Stimulated activated CD8-positive, alpha-beta memory T cell treated with anti-CD3 and anti-CD28 coated beads, Interleukin-12 subunit alpha, Interleukin-12 subunit beta, amount 100 ng/mL, for 4 hours (primary cell): ENCODE results near the gene MYO1D.
"Not testable (repeated sequence)": the region's sequence is repeated elsewhere in the genome, so short reads cannot be mapped to it uniquely, and the experiment has no call there.

Experiments used
- DNase-seq: peaks from one replicate; pipeline ENCODE4 v3.0.0-alpha.2; 2020; ENCODE audit warnings: low read depth

MYO1D gene

DNA sequence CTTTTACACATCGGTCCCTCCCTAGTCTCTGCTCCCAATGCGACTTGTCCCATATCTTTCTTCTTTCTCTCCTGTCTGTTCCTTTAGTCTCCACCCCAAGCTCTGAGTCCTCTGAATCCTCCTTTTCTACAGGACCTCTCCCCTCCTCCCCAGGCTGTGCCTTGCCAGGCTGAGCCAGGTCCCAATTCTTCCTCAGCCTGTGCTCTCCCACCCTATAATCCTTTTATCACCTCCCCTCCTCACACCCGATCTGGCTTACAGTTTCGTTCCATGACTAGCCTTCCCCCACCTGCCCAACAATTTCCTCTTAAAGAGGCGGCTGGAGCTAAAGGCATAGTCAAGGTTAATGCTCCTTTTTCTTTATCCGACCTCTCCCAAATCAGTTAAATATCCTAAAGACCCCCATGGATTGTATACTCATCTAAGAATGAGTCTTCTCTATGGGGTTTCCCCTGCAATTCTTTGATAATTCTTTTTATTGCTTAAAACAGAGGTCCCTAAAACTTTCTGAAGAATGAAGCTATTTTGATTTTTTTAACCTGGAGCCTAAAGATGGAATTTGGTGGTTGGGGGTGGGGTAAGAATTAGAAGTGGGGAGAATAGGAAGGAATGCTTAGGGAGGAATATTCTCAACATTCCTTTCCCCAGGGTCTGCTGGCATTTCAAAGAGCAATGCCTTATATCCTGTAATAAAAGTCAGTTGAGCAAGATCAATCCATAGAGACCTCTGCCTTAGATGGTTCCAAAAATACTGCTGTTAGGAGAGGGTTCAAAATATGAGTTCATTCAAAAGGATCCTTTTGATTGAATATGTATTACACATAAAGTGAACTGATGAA, 102.8 kb downstream of the MYO1D start:
- no peak for DNase-seq

DNA sequence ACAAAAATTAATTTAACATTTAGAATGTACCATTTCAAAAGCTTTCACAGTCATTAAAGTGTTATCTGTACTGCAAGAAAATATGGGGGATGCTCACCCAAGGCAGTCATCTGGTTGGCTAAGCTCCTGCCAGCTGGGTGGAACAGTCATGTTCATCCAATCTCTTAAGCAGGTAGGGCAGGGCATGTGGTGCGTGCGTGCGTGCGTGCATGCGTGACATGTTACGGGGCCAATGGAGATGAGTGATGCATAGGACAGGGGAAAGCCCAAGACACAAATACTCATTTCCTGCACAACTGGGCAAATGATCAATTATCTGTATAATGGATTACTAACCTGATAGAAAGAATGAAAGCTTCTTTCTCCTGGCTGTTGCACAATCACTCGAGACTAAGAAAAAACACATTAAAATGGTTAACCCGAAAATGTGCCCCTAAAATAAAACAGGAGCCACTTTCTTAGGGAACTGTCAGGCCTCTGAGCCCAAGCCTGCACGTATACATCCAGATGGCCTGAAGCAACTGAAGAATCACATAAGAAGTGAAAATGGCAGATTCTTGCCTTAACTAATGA, 104.4 kb downstream of the MYO1D start:
- DNase-seq = no peak

DNA sequence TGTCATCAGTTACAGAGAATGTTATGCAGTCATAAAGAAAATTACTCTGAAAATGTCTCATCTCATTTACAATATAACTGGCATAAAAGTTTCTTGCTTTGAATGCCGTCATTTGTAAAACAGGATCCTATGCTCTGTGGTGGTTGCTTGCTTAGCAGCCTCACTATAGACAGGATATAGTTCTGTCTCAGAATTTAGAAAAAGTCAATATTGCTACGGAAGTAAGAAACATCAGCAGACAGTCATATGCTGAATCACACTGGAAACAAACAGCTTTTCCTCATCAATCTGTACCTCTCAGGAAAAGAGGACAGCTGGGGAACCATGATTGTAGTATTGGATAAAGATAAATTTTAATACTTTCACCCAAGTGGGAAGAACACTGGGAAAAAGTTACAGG, 105.5 kb downstream of the MYO1D start:
- no peak for DNase-seq

DNA sequence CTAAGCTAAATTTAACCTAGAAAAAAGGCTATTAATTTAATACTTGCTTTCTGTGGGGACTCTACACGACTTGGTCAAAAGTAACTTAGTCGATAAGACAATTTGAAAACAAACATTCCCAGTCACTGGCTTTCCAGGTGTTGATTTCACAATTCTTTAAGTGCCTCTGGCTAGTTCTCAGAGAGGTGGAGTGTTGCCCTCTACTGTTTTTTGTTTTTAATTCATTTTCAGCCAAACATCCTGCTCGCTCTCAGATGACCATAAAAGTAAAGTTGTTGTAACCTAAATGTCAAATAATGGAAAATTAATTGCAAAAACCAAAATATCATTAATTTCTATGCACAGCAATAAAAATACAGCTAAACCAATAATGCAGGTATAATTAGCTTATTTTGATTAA, 107.1 kb downstream of the MYO1D start:
- DNase-seq = no peak

DNA sequence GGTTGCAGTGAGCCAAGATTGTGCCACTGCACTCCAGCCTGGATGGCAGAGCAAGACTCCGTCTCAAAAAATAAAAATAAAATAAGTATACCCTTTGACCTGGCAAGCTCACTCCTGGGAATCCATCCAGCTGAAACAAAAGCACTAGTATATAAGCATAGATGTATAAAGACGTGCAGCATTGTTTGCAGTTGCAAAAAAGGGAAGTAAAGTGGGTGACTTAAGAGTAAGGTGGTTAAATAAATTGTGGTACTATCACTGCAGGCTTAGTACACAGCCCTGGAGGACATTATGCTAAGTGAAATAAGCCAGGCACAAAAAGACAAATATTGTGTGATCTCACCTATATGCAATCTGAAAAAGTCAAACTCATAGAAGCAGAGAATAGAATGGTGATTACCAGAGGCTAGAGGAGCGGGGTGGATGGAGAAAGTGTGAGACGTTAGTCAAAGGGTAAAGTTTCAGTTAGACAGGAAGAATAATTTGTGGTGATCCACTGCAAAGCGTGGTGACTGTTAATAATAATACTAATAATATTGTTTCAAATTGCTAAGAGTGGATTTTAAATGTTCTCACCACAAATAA, 113.0 kb downstream of the MYO1D start:
- no peak for DNase-seq

DNA sequence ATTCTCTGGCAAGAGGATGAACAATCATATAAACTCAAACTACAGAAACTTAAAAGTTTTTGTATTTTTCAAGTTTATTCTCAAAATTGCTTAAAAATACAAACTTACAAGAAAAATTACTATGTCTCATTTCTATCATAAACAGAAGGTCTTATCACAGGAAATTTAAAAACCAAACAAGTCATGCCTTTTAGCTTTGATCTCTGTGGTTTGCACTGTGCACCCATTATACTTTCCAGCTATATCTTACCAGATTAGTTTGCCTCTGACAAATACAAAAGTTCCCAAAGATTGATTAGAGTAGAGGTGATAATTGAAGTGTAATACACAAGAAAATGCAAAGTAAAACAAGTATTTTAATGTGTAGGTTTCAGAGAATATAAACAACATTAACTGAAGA, 117.4 kb downstream of the MYO1D start:
- DNase-seq = no peak

DNA sequence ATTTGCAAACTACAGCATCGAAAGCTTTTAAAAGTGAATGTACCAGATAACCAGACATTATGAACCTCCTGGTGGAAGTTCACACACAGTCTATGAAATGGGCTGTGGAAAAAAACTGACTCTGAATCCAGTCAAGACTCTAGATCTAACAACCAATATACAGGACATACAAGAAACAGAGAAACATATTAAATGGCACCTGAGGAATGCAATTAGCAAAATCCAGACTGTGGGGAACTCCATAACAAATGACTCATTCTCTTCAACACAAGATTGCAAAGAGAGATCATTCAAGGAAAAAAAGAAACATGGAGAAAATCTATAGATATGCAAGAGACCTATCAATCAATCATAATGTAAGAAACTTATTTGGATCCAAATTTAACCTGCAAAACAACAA, 119.0 kb downstream of the MYO1D start:
- DNase-seq = no peak

DNA sequence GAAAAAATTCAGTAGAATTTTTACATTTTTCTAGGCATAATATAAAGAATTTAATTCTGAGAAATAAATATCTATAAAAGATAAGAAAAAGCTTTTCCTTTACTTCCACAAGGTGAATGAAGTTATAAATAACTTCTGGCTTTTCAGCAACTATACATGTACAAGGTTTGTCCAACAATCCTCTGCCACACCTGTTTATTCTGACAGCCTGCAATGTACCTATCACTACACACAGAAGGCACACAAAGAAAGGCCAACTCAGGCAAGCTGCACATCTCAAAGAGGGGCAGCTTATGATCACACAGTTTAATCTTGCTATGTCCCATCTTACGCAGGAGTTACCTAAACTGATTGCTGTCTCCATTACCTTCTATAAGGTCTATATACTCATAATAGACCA, 120.2 kb downstream of the MYO1D start:
- DNase-seq = no peak

DNA sequence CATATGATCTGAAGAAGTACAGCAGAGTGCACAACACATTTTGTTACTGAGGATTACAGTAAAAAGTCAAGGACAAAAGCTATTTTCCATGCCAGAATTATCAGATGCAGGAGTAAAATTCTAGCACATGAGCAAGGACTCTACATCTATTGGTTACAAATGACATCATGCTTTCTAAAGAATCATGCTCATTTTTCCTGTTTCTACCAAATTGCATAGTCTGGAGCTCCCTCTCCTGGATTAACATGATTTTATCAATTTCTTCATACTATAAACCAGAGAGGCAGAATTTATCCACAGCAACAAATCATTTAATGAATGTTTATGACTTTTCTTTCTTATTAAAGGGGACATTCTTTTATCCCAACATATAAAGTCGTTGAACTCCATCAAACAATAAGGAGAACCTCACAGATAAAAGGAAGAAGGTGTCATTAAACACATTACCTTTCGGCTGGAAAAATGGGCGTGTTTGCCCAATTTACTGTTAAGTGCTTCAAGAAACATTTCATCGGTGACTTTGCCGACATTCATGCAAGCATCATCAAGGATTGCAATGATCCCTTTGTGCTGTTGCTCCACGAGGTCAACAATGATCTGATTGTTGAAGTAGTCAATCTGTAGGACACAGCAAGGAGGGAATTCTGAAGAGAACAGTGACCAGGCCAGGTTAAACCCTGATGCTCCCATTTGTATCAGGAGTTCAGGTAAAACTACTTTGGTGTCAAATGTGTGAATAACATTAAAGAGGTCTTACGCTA, 121.7 kb downstream of the MYO1D start:
- DNase-seq = no peak

DNA sequence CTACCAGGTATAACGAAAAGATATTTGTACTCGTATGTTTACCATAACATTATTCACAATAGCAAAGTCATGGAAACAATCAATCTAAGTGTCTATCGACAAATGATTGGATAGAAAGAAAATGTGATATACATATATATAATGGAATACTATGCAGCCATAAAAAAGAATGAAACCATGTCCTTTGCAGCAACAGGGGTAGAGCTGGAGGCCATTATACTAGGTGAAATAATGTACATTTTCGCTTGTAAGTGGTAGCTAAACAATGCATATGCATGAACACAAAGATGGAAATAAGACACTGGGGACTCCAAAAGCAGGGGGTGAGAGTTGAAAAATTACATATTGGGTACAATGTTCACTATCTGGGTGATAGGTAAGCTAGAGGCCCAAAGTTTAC, 124.0 kb downstream of the MYO1D start:
- DNase-seq = no peak

DNA sequence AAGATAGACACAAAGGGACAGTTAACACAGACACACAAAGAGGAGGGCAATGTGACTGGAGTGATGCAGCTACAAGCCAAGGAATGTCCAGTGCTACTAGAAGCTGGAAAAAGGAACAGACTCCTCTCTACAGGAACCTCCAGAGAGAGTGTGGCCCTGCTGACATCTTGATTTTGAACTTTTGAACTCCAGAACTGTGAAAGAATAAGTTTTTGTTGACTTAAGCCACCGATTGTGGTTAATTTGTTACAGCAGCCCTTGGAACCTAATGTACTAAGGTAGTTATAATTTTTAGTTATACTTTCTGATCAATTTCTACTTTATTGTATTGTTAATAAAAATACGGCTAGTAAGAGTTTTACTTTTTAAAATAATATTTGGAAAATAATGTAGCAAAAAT, 129.1 kb downstream of the MYO1D start:
- DNase-seq = no peak

DNA sequence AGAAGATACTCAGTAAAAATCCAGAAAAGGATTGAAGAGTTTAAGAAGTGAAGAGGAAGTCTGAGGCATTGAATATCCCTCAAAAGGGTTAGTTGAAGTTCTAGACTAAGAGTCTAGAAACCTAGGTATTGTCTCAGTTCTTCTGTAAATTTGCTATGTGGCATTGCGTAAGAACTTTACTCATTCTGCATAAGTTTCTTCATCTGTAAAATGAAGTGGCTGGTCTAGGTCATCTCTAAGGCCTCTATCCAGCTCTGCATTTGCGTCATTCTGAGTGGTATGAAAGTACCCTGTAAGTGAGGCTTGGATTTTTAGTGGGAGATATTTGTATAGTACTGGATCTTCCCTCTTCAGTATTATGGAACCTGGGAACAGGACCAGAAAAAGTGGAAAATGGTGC, 130.2 kb downstream of the MYO1D start:
- no peak for DNase-seq

DNA sequence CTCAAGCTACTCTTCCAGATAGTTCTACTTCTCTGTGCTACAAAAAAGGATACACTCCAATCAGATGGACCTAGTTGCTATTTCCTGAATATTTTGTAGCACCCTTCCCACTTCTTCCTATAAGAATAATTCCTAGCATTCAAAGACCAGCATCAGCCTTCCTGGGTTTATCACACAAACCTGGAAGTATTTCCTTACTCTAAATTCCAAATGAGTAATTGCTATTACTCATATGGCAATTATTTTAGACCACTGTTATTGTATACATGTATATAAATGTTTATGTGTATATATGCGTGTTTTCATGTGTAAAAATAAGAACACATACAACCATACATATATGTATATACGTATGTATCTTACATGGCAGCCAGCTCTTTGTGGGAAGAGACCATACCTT, 130.6 kb downstream of the MYO1D start:
- no peak for DNase-seq

DNA sequence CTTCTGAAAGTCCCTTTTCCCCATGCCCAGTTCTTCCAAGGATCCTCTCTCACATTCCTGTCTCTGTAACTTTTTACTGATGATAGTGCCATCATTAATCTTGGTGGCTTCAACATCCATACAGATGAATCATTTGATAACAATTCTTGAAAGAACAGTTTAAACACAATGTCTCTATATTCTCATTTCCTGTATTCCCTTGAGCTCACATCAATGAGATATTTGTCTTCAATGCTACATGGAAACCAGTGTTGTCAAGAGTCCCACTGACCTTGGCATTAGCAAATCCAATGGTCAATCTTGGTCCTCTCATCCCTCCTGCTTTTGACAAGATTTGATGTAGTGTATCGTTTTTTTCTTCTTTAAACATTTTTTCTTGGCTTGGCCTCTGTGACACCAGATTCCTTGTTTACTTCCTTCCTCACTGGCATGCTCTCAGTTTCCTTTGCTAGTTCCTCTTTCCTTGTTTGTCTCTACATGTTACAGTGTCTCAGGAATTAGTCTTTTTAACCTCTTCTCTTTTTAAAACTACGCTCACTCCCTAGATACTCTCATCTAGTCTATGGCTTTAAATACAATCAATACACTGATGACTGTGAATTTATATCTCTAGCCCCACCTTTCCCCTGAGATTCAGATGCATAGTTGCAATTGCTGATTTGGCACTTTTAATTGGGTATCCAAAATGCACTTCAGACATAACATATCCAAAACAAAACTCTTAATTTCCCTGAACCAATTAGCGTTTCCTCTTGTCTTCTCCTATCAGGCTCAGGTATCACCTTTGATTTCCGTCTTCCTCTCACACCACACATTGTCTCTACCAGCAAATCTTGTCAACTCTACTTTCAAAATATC, 134.0 kb downstream of the MYO1D start:
- DNase-seq = no peak

DNA sequence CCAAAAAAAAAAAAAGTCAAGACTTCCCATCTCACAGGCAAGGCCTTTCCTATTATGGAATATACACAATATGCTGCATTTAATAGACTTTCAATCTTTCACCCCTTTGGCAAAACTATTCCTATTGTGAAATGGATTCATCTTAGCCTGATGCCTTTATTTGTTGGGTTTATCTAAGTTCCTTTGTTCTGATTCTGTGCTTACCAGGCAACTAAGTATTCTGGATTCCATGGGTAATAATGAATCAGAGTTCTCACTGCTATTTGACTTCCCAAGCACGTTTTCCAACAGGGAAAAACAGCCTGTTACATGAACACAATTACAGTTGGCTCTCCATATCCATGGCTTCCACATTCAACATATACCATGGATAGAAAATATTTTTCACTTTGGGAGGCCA, 135.5 kb downstream of the MYO1D start:
- DNase-seq = no peak

DNA sequence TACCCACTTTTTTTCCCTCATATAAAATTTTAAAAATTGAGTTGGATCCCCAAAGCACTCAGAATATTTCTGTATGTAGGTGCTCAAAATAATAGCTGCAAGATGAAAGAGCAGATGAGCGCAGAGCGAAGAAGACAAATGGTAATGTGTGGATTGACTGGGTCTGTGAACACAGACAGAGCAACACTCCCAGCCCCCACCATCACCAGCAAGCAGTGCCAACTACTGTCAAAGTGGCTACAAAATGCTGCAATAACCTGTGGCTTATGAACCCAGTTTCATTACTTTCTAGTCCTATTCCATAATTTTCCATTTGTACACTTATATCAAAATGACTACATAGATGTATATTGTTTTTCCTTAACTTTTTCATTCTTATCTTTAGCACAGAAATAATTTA, 137.2 kb downstream of the MYO1D start:
- DNase-seq = no peak

DNA sequence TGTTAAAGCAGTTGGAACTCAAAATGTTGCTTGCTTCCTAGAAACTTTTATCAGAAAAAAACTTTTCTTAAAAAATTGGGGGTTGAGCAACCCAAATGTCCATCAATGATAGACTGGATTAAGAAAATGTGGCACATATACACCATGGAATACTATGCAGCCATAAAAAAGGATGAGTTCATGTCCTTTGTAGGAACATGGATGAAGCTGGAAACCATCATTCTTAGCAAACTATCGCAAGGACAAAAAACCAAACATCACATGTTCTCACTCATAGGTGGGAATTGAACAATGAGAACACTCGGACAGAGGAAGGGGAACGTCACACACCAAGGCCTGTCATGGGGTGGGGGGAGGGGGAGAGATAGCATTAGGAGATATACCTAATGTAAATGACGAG, 137.8 kb downstream of the MYO1D start:
- not testable (repeated sequence) for DNase-seq

DNA sequence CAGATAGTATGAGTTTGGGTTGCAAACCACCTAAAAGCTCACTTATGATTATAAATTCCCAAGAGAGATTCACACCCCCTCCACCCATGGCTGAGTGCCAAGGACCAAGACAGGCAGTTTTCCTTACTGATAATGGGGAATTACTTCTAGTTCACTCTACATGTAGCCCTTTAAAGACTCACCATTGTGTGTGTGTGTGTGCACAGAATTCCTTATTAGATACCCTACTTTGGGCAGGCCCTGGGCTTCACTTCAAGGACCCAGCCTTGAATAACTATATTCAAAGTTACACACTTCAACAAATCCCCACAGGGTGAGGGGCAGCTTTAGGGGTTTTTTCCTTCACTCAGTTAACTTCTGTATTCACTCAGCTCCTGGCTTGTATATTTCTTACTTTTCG, 143.5 kb downstream of the MYO1D start:
- DNase-seq = no peak

DNA sequence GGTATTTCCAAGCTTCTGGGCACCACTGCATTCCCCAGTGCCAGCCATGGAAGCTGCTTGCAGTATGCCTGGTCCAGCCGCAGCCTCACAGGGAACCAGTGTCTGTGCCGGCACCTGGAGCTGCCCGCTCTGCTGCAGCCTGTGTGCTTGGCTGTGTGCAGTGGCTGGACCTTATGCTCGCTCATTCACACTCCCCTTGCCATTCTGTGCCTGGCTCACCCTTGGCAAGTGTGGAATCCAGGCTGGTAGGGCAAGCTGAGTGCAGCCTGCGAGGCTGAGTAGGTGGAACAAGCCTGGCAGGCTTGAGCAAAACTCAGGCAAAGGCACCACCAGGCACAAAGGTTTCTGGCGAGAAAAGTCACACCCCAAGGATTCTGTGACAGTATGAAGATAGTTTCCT, 144.0 kb downstream of the MYO1D start:
- DNase-seq = no peak

DNA sequence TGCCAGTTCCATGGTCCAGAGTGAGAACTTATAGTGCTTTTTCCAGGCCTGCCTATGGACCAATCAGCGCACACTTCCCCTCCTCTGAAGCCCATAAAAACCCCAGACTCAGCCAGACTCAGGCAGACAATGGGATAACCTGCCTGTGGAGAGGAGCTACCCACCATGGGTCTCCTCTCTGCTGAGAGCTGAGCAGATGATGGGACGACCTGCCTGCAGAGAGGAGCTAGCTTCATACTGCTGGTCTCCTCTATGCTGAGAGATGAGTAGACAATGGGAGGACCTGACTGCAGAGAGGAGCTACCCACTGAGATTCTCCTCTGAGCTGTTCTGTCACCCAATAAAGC, 144.7 kb downstream of the MYO1D start:
- no peak for DNase-seq

DNA sequence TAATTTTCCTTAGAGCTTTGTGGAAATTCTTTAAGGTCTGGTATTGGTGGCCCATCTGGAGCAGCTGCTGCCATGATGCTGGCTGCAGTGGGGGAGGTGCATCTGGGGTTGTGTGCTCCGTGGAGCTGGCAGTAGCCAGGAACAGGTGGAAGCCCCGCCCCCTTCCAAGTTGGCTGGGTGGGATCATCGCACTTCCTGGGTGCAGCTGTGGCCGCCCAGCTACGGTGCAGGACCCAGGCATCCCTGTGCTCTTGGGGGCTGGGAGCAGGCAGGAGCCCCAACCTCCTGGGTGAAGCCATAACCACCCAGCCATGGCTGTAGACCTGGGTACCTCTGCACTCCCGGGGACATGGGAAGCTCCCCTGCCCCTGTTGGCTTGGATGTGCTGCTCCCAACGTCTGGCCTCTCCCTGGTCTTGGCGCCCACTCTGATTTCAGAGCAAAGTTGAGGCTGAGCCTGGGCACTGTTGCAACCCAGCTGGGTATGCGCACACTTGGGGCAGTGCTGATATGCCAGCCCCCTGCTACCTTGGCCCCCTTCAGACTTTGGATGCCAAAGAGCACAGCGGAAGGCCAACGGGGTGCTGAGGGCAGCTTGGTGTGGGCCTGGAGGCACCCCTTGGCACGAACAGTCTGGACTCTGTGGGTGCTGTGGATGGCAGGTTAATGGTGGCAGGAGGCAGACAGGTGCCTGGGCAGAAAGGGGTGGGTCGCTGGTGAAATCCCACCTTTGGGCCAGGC, 145.2 kb downstream of the MYO1D start:
- no peak for DNase-seq
